GM23338 (cell line): Measurements from ENCODE around the gene NOPCHAP1. TPM values are rescaled to one million over a fixed set of nuclear protein-coding genes. Genes with fewer than 3 reads are reported as not detected.
"Not testable (repeated sequence)": the region's sequence is repeated elsewhere in the genome, so short reads cannot be mapped to it uniquely, and the experiment has no call there.

ENCODE experiments used
- ATAC-seq: fragments of 200-7000 bp; cut with Tn5 transposase; 3 replicates; pipeline ENCODE4 v1.9.1; 2020
- DNase-seq: peaks from one replicate; pipeline ENCODE4 v3.0.0-alpha.2; 2015; ENCODE audit warnings: low spot score
- H2AFZ ChIP-seq: fragments of 200-600 bp; sonication (generic); 2 replicates; pipeline ENCODE4 v1.8.0; 2016; ENCODE audit warnings: antibody characterized with exemption, mild to moderate bottlenecking, moderate library complexity
- H3F3A ChIP-seq: fragments of 200-600 bp; sonication (generic); replicated peaks from 2 replicates; pipeline ENCODE4 v1.8.0; 2017; ENCODE audit warnings: antibody characterized with exemption, mixed run types, low read depth
- H3K27ac ChIP-seq: fragments of 200-600 bp; sonication (generic); 2 replicates; pipeline ENCODE4 v1.6.1; 2016; ENCODE audit warnings: low read depth
- H3K27me3 ChIP-seq: fragments of 200-600 bp; sonication (generic); 2 replicates; pipeline ENCODE4 v1.8.0; 2016; ENCODE audit warnings: mild to moderate bottlenecking, mixed run types, moderate library complexity; ENCODE audit not compliant: insufficient read depth
- H3K36me3 ChIP-seq: fragments of 200-600 bp; sonication (generic); 2 replicates; pipeline ENCODE4 v1.8.0; 2016; ENCODE audit warnings: mild to moderate bottlenecking; ENCODE audit not compliant: insufficient read depth
- H3K4me1 ChIP-seq: fragments of 200-600 bp; sonication (generic); 2 replicates; pipeline ENCODE4 v1.8.0; 2016; ENCODE audit warnings: mild to moderate bottlenecking, moderate library complexity; ENCODE audit not compliant: insufficient read depth
- H3K4me2 ChIP-seq: fragments of 200-600 bp; sonication (generic); 2 replicates; pipeline ENCODE4 v1.7.1; 2017; ENCODE audit warnings: mixed run types
- H3K4me3 ChIP-seq: fragments of 200-600 bp; sonication (generic); 2 replicates; pipeline ENCODE4 v1.6.1; 2016; ENCODE audit warnings: mixed run types
- H3K79me2 ChIP-seq: fragments of 200-600 bp; sonication (generic); replicated peaks from 2 replicates; pipeline ENCODE4 v1.8.0; 2017; ENCODE audit warnings: mild to moderate bottlenecking; ENCODE audit not compliant: insufficient read depth
- H3K9me2 ChIP-seq: fragments of 200-600 bp; sonication (generic); 2 replicates; pipeline ENCODE4 v1.8.0; 2017; ENCODE audit not compliant: insufficient read depth
- H4K20me1 ChIP-seq: fragments of 200-600 bp; sonication (generic); replicated peaks from 2 replicates; pipeline ENCODE4 v1.8.0; 2017; ENCODE audit warnings: mild to moderate bottlenecking; ENCODE audit not compliant: insufficient read depth
- H3K27ac Mint-ChIP-seq: 2 replicates; pipeline ENCODE4 v1.8.0; 2020; ENCODE audit warnings: inconsistent platforms, mild to moderate bottlenecking, moderate library complexity, mixed read lengths
- H3K27me3 Mint-ChIP-seq: 3 replicates; pipeline ENCODE4 v1.8.0; 2022; ENCODE audit warnings: low read depth, mild to moderate bottlenecking, moderate library complexity, mixed read lengths, inconsistent platforms; ENCODE audit not compliant: insufficient read depth, poor library complexity
- H3K36me3 Mint-ChIP-seq: 3 replicates; pipeline ENCODE4 v1.8.0; 2021; ENCODE audit warnings: low read depth, mild to moderate bottlenecking, inconsistent platforms, moderate library complexity, mixed read lengths
- H3K4me1 Mint-ChIP-seq: 3 replicates; pipeline ENCODE4 v1.8.0; 2020; ENCODE audit warnings: mild to moderate bottlenecking, inconsistent platforms, mixed read lengths
- H3K4me3 Mint-ChIP-seq: 3 replicates; pipeline ENCODE4 v1.8.0; 2021; ENCODE audit warnings: moderate library complexity, mild to moderate bottlenecking, inconsistent platforms, mixed read lengths
- H3K9me3 Mint-ChIP-seq: 3 replicates; pipeline ENCODE4 v1.8.0; 2020; ENCODE audit warnings: moderate library complexity, mild to moderate bottlenecking, inconsistent platforms, mixed read lengths
- CTCF ChIP-seq, 2 experiments: fragments of 200-600 bp in 1 of 2; sonication (generic) in 1 of 2; conservative IDR thresholded peaks; 2 replicates each; pipeline versions ENCODE4 v1.5.1 to v1.6.1; 2016 to 2017; ENCODE audit warnings: antibody characterized with exemption in 2 of 2, low read depth in 2 of 2, mild to moderate bottlenecking in 2 of 2, moderate library complexity in 1 of 2
- ETS1 ChIP-seq: IDR thresholded peaks from 2 replicates; pipeline ENCODE4 v1.6.1; 2016; ENCODE audit warnings: antibody characterized with exemption
- EZH2 ChIP-seq: fragments of 200-600 bp; sonication (generic); IDR thresholded peaks from one replicate; pipeline ENCODE4 v1.8.0; 2017; ENCODE audit warnings: antibody characterized with exemption, mild to moderate bottlenecking, low read depth; ENCODE audit not compliant: unreplicated experiment
- EZH2phosphoT487 ChIP-seq: fragments of 200-600 bp; sonication (generic); IDR thresholded peaks from one replicate; pipeline ENCODE4 v1.8.1; 2018; ENCODE audit warnings: antibody characterized with exemption; ENCODE audit not compliant: unreplicated experiment
- JUNB ChIP-seq: IDR thresholded peaks from one replicate; pipeline ENCODE4 v1.6.1; 2016; ENCODE audit warnings: antibody characterized with exemption; ENCODE audit not compliant: unreplicated experiment
- NANOG ChIP-seq: IDR thresholded peaks from 2 replicates; pipeline ENCODE4 v1.6.1; 2016; ENCODE audit warnings: antibody characterized with exemption, borderline replicate concordance
- REST ChIP-seq: IDR thresholded peaks from one replicate; pipeline ENCODE4 v1.6.1; 2018; ENCODE audit warnings: antibody characterized with exemption; ENCODE audit not compliant: unreplicated experiment
- ZNF331 ChIP-seq: fragments of 250-450 bp; sonication (Bioruptor Pico); IDR thresholded peaks from 2 replicates; pipeline ENCODE4 v1.5.0; 2020; ENCODE audit warnings: low read depth, mild to moderate bottlenecking, moderate library complexity
- polyA plus RNA-seq: library from polyadenylated mRNA; unstranded; fragments of >200 nt; fragmentation: Nextera tagmentation; extraction: Ambion mirVana; gene quantifications from 2 replicates; pipeline ENCODE4 v1.2.1, GENCODE V29; 2016
- total RNA-seq: library from RNA; depleted of rRNA; stranded (reverse); fragments of >200 nt; shearing (Covaris generic); gene quantifications from 2 replicates; pipeline ENCODE4 v1.2.3, GENCODE V29; 2014

The NOPCHAP1 gene
- total and polyA plus RNA-seq, 2 experiments from 2014 or later: 14.7 to 221 TPM

GRCh38 chr12:104948716-104949115 is 37.4 kb upstream of the NOPCHAP1 start:
- ATAC-seq, DNase-seq, H3K9me3 Mint-ChIP-seq, H3K4me1 Mint-ChIP-seq, H2AFZ ChIP-seq, H3K4me2 ChIP-seq, H3K79me2 ChIP-seq, H4K20me1 ChIP-seq, H3K36me3 Mint-ChIP-seq, H3K27ac Mint-ChIP-seq, H3K27ac ChIP-seq, H3K27me3 ChIP-seq, H3K4me3 ChIP-seq, H3K4me1 ChIP-seq, H3K9me2 ChIP-seq, H3F3A ChIP-seq, H3K36me3 ChIP-seq, H3K4me3 Mint-ChIP-seq, H3K27me3 Mint-ChIP-seq: not testable (repeated sequence)

- Mint-ChIP-seq H3K36me3 (no peaks in the 10 kb centered on the region), H3K27ac (no peak overlapping the region), H3K27me3 (peaks cover 5% of the 10 kb centered on the region), H3K9me3 (no peaks in the 10 kb centered on the region), H3K4me1 (peaks cover 4% of the 10 kb centered on the region; the same call in 1 of the 3 replicates), H3K4me3 (no peak overlapping the region)
- no peaks in the 10 kb centered on the region for H3F3A ChIP-seq
- peaks cover 10% of the 10 kb centered on the region for H4K20me1 ChIP-seq
- ATAC-seq (no peak), DNase-seq (no peak)
- no peak overlapping the region for H3K4me3 ChIP-seq
- no peaks in the 10 kb centered on the region for H3K79me2 ChIP-seq
- H3K9me2 ChIP-seq: no peaks in the 10 kb centered on the region
- no peaks in the 10 kb centered on the region for H3K4me1 ChIP-seq
- H3K36me3 ChIP-seq: no peaks in the 10 kb centered on the region
- H3K27ac ChIP-seq: no peak overlapping the region
- peaks cover 12% of the 10 kb centered on the region for H3K27me3 ChIP-seq
- H3K4me2 ChIP-seq: no peak overlapping the region
- H2AFZ ChIP-seq: no peak overlapping the region
- TF ChIP-seq REST (no peak), ZNF331 (no peak), EZH2 (no peak), ETS1 (no peak), NANOG (no peak), JUNB (no peak), EZH2phosphoT487 (no peak), CTCF (conservative IDR thresholded peaks at IDR 0.05; ENCODE audit: low read depth in 2 of 2) (no peak)
Measured at GRCh38 chr12:104951759-104952509, 34.2 kb upstream of the NOPCHAP1 start.
